NCI-H2107 (cell line): ENCODE data around the gene CSNK2A3.

Source experiments
- DNase-seq: peaks from one replicate; lab custom pipeline; 2025; lab: John Stamatoyannopoulos, UW

The CSNK2A3 gene

DNA sequence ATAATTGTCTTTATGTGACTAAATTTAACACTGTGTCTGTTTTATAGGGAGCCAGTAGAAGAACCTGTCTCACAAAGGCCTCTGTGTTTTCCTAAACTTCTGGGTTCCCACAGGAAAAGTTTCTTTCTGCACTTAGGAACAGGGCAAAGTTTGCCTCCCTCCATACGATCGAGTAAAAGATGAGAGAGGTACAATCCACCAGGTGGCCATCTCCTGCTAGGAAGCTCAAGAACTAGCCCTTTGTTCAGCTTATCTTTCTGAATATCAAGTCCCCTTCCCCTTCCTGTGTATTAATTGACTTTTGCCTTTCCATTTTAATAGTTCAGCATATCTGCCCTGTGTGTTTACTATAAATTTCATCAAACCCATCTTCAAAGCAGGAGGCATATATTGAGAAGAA is 18.0 kb downstream of the CSNK2A3 start:
- no peak for DNase-seq

GRCh38 chr11:11334607-11335006 is 18.4 kb downstream of the CSNK2A3 start:
- DNase-seq = no peak

DNA sequence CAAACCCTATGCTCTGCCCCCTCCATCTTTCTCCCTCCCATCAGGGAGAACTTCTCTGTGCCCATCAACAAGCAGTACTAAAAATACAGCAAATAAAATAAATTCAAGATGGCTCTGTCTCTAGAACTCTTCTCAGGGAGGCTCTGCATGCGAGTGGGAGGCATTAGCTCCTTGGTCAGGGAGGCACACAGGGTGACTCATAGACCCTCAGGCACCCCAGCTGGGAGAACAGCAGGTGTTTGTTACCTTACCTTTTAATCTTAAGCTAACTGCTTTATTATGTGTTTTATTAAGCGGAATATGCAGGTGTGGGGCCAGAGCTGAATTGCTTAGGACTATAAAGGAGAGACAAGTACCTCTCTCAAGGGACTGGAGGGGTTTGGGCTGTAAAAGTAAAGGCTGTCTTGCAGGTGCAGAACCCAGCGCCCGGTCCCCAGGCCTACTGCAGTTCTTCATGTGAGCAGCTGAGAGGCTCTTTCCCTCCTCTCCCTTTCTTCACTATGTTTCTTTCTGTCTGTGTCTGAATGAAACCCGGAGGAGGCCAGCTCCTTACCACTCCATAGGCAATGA is 20.8 kb downstream of the CSNK2A3 start:
- no peak for DNase-seq

DNA sequence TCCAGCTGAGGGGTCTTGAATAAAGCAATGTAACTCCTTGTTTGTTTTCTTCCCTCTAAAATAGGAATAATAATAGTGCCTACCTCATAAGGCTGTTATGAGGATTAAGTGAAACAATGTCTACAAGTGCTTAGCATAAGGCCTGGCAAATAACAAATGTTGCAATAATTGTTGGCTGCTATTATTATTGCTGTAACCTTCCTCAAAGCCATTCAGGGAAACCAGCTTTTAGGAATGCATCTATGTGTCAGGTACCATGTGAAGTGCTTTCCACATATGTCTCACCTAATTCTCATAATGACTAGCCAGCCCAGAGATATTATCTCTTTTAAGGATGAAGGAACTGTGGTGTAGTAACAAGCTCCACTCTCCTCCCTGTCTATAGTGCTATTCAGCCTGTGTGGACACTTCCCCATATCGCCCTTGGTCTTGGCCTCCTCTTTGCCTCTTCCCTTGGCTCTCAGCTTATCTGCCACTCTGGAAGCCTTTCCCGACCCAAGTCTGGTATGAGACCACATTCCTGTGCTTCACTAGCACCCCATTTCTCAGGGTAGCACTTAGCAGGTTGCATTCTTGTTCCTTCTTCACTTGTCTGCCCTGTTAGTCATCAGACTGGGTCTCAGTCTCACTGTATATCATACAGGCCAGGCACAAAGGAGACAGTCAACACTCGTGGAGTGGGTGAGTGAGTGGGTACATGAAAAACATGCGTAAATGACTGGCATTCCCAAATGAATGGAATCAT is 23.8 kb downstream of the CSNK2A3 start:
- DNase-seq = no peak

GRCh38 chr11:11324090-11324489 is 29.0 kb downstream of the CSNK2A3 start:
- no peak for DNase-seq

DNA sequence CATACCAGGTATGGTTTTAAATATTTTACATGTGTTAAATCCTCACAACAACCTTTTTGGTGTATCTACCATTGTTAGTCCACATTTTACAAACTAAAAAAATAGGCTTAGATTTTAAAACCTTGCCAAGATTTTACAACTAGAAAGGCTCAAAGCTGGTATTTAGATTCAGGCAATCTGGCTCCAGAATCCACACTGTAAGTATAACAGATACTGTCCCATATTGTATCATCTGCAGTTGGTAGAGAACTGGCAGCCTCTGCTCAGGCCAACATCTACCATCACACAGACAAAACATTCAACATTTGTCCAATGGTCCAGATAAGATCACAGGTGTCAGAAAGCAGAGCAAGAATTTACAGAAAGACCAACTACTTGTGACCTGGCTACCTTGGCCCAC is 30.9 kb downstream of the CSNK2A3 start:
- DNase-seq = no peak

GRCh38 chr11:11320825-11321224 is 32.2 kb downstream of the CSNK2A3 start:
- no peak for DNase-seq

DNA sequence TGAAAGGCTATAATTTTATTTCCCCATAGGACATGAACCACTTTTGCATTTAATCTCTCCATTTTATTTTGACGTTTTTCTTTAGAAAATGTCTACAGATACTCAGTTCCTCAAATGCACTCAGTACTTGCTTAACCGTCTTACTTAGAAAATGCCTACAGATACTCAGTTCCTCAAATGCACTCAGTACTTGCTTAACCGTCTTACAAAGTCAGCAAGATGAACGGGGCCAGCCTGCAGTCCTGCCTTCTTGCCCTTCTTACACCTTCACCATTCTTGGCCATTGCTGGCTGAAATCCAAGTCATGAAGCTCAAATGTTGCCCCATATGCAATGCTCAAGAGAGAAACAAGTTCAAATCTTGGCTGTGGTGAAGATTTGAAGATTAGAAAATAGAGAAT is 34.1 kb downstream of the CSNK2A3 start:
- DNase-seq = no peak

DNA sequence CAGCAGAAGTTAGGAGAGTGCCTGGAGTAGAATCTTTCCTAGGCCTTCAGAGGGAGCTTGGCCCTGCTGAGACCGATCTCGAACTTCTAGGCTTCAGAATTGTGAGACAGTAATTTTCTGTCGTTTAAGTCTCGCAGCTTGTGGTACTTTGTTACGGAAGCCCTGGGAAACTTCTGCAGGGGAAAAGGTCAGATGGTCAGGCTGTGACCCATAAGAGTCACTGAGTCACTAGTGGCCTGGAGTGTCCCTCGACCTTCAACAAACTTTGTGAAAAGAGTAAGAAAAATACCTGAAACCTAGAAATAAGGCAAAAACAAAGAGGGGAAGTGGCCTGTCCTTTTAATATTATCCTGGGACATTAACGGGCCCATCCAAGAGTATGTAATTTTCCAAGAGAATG is 34.6 kb downstream of the CSNK2A3 start:
- no peak for DNase-seq

DNA sequence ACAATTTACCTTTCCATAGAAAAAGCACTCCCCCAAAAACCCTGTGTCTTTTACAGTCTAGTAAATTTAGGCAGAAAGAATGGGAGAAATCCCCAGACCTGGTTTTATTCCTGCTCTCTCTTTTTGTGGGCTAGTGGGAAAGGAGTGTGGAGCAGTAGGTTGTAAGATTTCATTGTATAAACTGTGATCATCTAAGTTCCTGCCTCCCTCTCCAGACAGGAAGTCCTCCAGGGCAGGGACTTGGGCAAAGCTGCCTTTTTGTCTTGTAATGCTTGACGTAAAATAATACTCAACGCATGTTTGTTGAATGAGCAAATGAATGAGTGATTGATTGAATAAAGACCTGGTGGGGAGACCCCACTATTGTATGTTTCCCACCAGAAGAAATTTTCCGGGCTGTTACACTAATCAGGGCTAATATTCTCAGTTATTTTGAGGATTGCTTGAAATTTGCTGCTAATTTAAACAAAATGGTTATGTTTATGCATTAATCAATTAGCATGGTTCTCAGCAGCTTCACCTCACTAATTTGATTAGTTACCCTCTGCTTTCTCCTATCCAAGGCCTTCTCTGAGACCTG is 36.3 kb downstream of the CSNK2A3 start:
- DNase-seq = no peak

- no peak for DNase-seq
Measured at GRCh38 chr11:11313902-11314692, 39.0 kb downstream of the CSNK2A3 start.

GRCh38 chr11:11313426-11313825 is 39.6 kb downstream of the CSNK2A3 start:
- DNase-seq = no peak

DNA sequence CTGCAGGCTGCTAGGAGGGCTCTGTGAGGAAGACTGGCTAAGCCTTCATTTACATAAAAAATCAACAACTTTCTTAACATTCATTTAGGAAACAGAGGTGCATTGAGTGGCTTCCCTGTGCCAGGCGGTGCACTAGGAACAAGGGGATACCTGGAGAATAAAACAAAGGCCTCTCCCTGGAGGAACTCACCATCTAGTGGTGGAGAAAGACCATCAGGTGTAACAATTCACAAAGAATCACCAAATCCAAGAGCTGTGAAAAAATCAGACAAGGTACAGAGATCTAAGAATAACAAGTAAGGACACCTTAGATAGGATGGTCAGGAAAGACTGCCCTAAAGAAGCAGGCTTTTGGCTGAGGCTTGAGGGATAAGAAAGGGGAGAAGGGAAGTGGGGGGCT is 40.3 kb downstream of the CSNK2A3 start:
- DNase-seq = no peak

GRCh38 chr11:11311169-11311568 is 41.9 kb downstream of the CSNK2A3 start:
- DNase-seq = no peak

GRCh38 chr11:11309906-11310305 is 43.1 kb downstream of the CSNK2A3 start:
- DNase-seq = no peak

GRCh38 chr11:11308249-11308648 is 44.8 kb downstream of the CSNK2A3 start:
- DNase-seq = no peak

- DNase-seq = no peak
Measured at GRCh38 chr11:11306855-11307254, 46.2 kb downstream of the CSNK2A3 start.

DNA sequence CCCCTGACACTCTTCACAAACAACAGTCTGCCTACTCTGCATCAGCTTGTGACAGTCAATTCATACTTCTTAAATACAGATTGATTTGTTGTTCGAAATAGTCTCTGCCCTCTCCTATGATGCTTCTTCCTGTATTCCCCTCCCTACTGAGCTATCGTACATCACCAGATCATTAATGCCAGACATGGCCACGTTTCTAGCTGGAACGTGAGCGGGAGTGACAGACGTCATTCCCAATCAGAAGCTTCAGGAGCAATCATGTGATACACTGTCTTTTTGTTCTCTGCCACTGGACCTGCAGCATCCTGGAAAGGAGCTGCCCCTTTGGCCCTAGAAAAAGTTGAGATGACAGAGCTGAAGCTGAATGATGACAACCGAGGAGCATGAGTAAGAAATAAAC is 48.5 kb downstream of the CSNK2A3 start:
- DNase-seq = no peak

- no peak for DNase-seq
Measured at GRCh38 chr11:11302565-11302964, 50.5 kb downstream of the CSNK2A3 start.
